ENCODE results near the gene MAPK4.

The MAPK4 gene

DNA sequence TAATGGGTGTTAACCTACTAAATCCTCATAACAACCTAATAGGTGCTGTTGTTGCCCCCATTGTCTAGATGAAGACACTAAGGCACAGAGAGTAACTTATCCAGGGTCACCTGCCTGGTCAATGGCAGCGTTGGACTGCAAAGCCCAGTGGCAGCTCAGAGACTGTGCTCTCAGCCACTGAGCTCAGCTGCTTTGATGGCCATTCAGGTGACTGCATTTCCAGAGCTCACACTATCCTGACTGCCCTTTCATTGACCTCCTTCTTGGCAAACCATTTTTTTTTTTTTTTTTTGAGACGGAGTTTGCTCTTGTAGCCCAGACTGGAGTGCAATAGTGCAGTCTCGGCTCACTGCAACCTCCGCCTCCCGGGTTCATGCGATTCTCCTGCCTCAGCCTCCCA lies 115.2 kb downstream of the MAPK4 start:
- TF ChIP-seq, protein P1, sequence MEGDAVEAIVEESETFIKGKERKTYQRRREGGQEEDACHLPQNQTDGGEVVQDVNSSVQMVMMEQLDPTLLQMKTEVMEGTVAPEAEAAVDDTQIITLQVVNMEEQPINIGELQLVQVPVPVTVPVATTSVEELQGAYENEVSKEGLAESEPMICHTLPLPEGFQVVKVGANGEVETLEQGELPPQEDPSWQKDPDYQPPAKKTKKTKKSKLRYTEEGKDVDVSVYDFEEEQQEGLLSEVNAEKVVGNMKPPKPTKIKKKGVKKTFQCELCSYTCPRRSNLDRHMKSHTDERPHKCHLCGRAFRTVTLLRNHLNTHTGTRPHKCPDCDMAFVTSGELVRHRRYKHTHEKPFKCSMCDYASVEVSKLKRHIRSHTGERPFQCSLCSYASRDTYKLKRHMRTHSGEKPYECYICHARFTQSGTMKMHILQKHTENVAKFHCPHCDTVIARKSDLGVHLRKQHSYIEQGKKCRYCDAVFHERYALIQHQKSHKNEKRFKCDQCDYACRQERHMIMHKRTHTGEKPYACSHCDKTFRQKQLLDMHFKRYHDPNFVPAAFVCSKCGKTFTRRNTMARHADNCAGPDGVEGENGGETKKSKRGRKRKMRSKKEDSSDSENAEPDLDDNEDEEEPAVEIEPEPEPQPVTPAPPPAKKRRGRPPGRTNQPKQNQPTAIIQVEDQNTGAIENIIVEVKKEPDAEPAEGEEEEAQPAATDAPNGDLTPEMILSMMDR (conservative IDR thresholded peaks at IDR 0.05; ENCODE audit: control insufficient read depth, insufficient read depth, low read depth, low read length): no peak
- H3K4me3 ChIP-seq (ENCODE audit: control insufficient read depth, low read depth, low read length): no peak overlapping the region
- no peak for DNase-seq (ENCODE audit: low read depth)

DNA sequence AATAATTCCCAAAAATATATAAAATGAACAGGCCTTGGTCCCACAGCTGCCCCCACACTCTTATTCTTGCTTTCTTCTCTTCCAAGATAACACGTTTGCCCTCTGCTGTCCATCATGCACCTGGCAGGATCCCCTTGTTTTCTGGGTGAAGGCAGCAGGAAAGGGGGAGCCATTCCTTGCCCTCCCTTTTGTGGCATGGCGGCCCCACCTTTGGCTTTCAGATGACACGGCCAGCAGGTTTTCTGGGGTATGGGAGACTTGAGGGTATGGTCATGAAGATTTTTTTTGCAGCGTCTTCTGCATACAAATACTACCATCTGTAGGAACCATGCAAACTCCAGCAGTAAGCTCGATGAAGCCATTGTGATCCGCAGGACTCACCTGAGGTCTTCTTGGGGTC lies 118.8 kb downstream of the MAPK4 start:
- TF ChIP-seq, protein P1 (conservative IDR thresholded peaks at IDR 0.05; ENCODE audit: control insufficient read depth, insufficient read depth, low read depth, low read length): no peak
- no peak for DNase-seq (ENCODE audit: low read depth)

DNA sequence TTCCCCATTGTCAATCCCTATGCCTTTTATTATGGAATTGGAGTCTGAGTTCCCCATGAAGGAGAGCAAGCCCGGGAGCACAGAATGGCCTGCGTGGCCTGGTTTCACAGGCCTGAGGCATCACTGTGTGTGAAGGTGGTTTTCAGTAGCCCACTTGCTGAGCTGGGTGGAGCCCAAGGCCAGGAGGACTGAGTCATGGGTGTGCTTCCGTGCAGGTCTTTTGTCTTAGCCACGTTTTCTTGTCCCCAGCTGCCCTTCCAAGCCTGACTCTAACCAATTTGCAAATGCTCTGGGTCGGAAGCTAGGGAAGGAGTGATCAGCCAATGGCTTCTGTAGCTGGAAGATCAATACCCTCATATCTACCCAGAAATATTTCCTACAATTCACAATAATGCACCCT lies 119.2 kb downstream of the MAPK4 start:
- TF ChIP-seq, protein P1 (conservative IDR thresholded peaks at IDR 0.05; ENCODE audit: control insufficient read depth, insufficient read depth, low read depth, low read length): no peak
- no peak for DNase-seq (ENCODE audit: low read depth)
- no peak overlapping the region for H3K4me3 ChIP-seq (ENCODE audit: control insufficient read depth, low read depth, low read length)

More for the DNA sequence above, 118.8 kb downstream of the MAPK4 start:
- no peak overlapping the region for H3K4me3 ChIP-seq (ENCODE audit: control insufficient read depth, low read depth, low read length)

DNA sequence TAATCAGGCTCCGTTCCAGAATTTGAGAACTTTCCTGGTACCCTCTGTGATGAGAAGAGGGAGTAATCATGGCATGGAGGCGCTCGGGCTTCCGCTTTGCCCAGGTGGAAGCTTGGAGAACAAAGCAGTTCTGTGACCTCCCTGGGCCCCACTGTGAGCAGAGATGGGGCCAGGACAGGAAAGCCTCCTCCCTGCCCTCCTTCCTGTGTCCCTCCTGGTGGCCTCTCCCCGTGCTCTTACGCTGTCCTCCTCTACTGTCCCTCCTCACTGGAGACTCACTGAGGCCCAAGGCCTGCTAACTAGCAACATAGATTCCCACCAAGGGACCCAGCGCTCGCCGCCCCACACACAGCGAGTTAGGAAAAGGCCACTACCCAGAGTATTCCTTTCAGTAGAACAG lies 119.8 kb downstream of the MAPK4 start:
- TF ChIP-seq, protein P1 (conservative IDR thresholded peaks at IDR 0.05; ENCODE audit: control insufficient read depth, insufficient read depth, low read depth, low read length): no peak
- H3K4me3 ChIP-seq (ENCODE audit: control insufficient read depth, low read depth, low read length): no peak overlapping the region
- DNase-seq (ENCODE audit: low read depth): no peak

DNA sequence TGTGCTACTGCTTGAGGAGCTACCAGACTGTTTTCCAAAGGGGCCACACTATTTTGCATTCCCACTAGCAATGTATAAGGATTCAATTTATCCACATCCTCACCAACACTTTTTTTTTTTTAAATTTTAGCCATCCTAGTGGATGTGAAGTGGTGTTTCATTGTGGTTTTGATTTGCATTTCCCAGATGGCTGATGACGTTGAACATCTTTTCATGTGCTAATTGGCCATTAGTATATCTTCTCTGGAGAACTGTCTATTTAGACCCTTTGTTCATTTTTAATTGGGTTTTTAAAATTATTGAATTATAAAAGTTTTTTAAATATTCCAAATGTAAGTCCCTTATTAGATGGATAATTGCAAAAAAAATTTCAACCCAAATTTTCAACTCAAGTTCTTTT lies 121.1 kb downstream of the MAPK4 start:
- no peak for DNase-seq (ENCODE audit: low read depth)
- no peak overlapping the region for H3K4me3 ChIP-seq (ENCODE audit: control insufficient read depth, low read depth, low read length)
- TF ChIP-seq, protein P1 (conservative IDR thresholded peaks at IDR 0.05; ENCODE audit: control insufficient read depth, insufficient read depth, low read depth, low read length): no peak

DNA sequence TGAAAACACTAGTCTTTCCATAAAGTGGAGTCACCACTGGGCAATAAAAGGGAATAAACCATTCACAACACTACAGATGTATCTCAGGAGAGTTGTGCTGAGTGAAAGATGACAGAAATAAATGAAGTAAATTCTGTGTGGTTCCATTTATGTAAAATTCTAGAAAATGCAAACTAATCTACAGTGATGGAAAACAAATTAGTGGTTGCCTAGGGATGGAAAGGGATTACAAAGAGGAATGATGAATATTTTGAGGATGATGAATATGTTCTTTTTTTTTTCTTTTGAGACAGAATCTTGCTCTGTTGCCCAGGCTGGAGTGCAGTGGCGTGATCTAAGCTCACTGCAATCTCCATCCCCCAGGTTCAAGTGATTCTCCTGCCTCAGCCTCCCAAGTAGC lies 123.0 kb downstream of the MAPK4 start:
- no peak overlapping the region for H3K4me3 ChIP-seq (ENCODE audit: control insufficient read depth, low read depth, low read length)
- DNase-seq (ENCODE audit: low read depth): no peak
- TF ChIP-seq, protein P1 (conservative IDR thresholded peaks at IDR 0.05; ENCODE audit: control insufficient read depth, insufficient read depth, low read depth, low read length): no peak

DNA sequence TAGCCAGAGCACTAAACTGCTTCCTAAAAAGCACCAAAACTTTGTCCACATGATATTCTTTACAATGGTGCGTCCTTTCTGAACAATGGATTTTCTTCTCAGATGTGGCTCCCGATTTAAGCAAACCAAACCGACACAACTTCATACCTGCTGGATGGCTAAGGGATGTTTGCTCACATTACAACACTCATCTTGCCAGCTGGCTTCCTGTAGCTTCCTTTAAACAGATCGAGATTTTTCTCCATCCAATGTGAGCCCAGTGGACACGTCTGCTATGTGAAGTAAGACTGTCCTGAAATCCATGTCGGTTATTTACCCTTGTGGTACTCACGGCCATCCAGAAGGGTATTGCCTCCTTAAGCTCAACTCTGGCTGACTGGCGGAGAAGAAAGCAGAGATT lies 126.5 kb downstream of the MAPK4 start:
- no peak for DNase-seq (ENCODE audit: low read depth)
- TF ChIP-seq, protein P1 (conservative IDR thresholded peaks at IDR 0.05; ENCODE audit: control insufficient read depth, insufficient read depth, low read depth, low read length): no peak
- no peak overlapping the region for H3K4me3 ChIP-seq (ENCODE audit: control insufficient read depth, low read depth, low read length)
